LoVo (cell line): ENCODE results near the gene RERE.
"Not testable (repeated sequence)": the region's sequence is repeated elsewhere in the genome, so short reads cannot be mapped to it uniquely, and the experiment has no call there.

Source experiments
- DNase-seq: peaks from one replicate; pipeline ENCODE4 v3.0.0-alpha.2; 2016; ENCODE audit warnings: low spot score

Gene RERE

DNA sequence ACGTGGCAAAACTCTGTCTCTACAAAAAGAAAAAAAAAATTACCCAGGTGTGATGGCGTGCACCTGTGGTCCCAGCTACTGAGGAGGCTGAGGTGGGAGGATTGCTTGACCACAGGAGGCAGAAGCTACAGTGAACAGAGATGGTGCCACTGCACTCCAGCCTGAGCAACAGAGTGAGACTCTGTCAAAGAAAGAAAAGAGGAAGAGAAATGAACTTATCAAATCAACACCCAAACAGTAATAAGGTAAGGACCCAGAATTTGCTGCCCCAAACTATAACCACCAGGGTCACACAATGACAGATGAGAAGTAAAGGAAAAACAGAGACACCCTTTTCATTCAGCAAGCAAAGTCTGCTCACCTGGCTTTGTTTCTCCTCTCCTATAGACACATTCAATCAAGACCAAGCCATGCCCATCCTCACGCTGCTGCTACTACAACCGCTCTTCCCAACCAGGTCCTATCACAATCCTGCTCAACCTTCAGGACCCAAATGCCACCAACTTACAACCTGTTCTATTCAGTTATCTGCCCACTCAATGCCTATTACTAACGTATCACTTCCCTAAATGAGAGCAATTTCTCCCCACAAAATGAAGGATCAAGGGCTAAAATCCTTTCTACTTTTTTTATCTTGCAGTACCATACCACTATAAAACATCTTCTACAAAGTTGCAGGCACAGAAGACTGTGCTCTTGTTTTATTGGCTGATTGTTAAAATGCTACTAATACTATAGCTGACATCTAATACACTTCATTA lies 183.5 kb downstream of the RERE start:
- DNase-seq: no peak

- DNase-seq: no peak
These were observed 185.3 kb downstream of the RERE start for GRCh38 chr1:8632102-8632501.

GRCh38 chr1:8631163-8631562 lies 186.3 kb downstream of the RERE start:
- no peak for DNase-seq

GRCh38 chr1:8629241-8630091 lies 188.0 kb downstream of the RERE start:
- DNase-seq: no peak

DNA sequence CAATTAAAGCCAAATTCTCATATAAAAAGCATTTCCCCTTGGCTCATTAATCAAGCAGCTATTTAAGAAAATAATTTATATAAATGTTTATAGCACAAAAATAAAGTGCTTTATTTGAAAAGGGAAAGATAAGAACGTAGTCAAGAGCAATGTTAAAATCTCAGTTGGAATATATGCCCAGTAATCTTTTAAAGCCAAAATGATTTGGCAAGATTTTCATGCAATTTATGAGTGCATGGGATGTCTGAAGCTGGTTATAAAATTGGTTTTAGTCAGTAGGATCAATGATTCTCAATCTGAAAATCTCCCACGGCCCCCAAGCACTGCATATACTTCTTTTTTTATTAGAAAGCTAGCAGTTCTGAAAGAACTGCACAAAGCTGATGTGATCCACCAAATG lies 188.8 kb downstream of the RERE start:
- DNase-seq: no peak

DNA sequence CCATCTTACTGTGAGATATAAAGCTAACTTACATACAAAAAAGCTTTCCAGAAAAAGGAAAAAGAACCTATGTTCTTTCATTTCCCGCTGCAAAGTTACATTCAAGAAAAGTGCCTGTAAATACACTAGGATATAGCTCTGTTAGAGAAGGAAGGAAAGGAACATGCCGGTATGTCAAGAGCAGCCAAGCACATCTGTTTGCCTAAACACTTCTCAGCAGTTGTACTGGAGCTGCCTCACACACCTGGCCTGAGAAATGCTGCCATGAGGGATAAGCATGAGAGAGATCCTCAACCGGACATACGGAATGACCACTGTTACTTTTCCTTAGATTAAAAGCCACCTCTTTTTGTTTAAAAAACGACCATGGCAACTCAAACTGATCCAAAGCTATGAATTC lies 189.7 kb downstream of the RERE start:
- DNase-seq: no peak

DNA sequence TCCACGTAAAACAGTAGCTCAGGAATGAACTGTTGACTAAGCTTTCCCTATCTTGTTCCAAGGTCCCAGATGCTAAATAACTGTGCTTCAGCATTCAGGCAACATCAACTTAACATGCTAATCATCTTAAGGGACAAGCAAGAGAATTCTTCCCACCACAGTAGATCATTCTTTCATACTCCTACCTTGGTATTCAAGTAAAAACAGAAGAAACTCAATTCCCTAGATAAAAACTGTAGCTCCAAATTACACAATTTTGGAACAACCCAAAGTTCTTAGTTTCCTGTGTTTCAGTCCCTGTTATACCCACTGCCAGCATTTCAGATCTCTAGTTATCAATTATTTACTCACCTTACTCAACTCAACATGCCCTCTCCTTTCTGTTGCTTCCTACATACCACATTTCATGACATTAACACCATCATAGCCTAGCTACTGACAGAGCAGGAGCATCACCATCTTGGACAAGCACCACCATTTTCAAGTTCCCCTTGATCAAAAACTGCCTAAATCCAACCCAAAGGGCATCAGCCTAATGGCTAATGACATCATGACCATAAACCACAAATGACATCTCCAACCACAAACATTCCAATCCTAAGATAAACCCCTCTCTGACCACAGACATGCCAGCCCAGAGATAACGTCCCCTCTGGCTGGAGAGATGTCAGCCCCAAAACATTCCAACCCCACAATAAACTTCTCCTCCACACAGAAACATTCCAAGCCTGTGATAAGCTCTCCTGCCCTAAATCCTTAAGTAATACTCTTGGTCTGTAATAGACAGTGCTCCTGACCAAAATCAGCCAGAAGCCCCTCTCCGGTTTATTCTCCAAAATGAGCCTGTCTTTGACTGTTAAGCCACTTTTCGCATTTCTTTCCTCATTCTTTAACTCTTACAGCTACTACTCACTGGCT lies 191.2 kb downstream of the RERE start:
- peak; percentile 63 for DNase-seq

DNA sequence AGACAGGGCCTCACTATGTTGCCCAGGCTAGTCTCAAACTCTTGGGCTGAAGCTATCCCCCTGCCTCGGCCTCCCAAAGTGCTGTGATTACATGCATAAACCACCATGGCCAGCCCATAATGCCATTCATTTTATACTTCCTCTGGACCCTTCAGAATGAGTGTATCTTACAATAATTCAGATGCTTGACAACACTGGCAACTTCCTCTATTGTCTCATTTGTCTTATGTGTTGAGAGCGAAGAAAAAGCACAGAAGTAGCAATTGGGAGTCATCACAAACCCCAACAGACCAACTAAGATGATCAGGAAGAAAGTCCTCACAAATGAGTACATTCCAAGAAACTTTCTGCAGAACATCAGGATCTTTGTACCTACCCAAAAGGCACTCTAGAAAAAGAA lies 191.9 kb downstream of the RERE start:
- DNase-seq: no peak

- not testable (repeated sequence) for DNase-seq
These were observed 193.7 kb downstream of the RERE start for GRCh38 chr1:8623651-8624192.

GRCh38 chr1:8621785-8622348 lies 195.6 kb downstream of the RERE start:
- not testable (repeated sequence) for DNase-seq

- not testable (repeated sequence) for DNase-seq
These were observed 196.3 kb downstream of the RERE start for GRCh38 chr1:8621034-8621582.

DNA sequence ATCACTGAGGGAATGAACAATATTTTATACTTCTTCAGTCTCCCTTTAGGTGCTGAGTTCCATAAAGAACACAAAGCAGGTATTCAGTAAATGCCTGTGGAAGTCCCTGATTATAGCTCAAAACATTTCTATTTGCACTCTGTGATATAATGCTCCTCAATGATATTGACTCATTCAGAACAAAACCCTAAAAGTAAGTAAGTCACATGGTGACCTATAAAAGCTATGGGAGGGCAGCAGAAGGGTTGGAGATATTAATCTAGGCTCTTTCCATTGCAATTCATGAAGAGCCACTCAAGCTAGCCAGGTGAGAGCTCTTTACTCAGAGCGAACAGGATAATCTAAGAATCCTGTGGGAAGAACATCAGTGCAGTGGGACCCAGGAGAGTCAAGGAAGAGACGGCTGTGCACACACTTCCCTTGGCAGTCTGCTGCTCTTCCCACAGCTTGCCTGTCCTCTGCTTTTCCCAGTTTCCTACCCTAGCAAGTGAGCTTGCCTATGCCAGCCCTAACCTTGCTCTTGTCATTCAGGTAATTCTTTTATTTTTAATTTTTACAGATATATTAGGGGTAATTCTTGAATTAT lies 197.4 kb downstream of the RERE start:
- DNase-seq: not testable (repeated sequence)

DNA sequence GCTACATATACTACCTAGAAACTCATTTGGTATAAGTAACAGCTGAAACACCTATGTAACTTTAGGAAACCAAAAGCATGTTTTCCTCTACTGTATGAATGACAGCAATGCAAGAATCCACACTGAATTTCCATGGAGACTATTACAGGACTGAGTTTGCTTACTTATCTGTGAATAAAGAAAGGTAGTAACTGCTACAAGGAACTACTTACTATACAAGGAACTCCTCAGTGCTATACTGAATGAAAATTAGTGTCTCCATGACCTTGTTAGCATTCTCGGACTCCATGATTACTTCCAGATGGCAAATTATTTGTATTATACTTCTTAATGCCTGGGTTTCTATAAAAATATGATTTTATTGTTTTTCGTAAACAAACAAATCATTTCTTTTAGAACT lies 198.0 kb downstream of the RERE start:
- DNase-seq: not testable (repeated sequence)

- DNase-seq: not testable (repeated sequence)
These were observed 200.6 kb downstream of the RERE start for GRCh38 chr1:8616791-8617190.

- not testable (repeated sequence) for DNase-seq
These were observed 205.6 kb downstream of the RERE start for GRCh38 chr1:8611634-8612515.

GRCh38 chr1:8607906-8608305 lies 209.5 kb downstream of the RERE start:
- DNase-seq: no peak

DNA sequence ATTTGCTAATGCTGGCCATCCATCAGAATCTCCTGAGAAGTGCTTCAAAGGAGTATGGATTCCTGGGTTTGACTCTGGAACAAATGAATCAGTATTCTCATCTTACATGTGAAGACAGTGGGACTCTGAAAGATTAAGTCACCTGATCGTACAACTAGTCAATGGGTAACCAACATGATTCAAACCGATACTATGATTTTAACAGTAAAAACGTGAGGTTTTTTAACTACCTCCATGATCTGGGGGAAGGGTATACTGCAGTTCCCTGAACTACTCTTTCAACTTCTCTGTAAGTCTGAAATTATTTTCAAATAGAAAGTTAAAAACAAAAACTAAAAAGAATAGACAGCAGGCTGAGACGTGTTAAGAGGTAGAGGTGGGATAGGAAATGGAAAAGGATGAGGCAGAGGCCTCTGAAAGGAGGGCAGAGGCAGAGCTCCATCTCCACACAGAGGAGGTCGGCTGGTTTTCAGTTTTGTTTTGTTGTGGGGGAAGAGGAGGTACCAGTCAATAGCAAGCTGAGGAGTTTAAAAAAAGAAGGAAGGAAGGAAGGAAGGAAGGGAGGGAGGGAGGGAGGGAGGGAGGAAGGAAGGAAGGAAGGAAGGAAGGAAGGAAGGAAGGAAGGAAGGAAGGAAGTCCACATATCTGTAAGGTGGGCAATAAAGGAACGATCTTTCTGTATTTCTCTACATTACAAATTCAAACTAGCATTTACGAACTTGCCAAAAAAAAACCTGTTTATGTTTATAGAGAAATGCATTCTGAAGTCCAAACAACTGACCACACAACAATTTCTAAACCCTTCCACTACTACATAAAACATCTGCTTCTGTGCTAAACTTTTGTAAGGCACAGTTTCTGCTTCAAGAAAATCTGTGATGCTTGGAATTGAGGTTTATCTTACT lies 213.1 kb downstream of the RERE start:
- DNase-seq: no peak

DNA sequence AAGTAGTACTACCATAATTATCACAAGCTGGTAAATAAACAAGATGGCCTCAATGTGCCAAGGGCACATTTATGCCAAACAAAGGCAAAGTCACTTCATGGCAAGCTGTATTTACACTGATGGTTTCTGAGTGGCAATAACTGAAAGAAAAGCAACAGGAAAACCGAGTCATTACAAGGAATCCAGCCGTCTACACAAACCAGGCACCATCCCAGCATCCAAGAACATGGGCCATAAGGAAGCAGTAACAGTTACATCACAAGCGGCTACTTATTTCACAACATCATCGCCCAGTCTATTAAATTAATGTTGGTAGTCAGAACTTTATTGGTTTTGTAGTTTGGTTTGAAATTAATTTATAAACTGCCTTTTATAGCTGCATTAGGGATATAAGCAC lies 214.2 kb downstream of the RERE start:
- no peak for DNase-seq
